CD4-positive, alpha-beta T cell treated with Interferon gamma for 1 hour (primary cell): Measurements from ENCODE around the gene IMPA2.
"Not testable (repeated sequence)": the region's sequence is repeated elsewhere in the genome, so short reads cannot be mapped to it uniquely, and the experiment has no call there.

Source experiments
- DNase-seq: peaks from one replicate; pipeline ENCODE4 v3.0.0-alpha.2; 2020

Gene IMPA2

DNA sequence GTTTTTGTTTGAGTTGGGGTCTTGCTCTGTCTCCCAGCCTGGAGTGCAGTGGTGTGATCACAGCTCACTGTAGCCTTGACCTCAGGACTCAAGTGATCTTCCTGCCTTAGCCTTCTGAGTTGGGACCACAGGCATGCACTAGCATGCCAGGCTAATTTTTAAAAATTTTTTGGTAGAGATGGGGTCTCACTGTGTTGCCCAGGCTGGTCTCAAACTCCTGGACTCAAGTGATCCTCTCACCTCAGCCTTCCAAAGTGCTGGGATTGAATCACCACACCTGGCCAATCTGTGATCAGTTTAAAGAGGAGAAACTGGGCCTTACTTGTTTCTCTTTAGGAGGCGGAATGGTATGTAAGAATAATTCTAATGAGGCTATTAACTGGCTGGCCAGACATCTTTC, 49.9 kb downstream of the IMPA2 start:
- DNase-seq = no peak

DNA sequence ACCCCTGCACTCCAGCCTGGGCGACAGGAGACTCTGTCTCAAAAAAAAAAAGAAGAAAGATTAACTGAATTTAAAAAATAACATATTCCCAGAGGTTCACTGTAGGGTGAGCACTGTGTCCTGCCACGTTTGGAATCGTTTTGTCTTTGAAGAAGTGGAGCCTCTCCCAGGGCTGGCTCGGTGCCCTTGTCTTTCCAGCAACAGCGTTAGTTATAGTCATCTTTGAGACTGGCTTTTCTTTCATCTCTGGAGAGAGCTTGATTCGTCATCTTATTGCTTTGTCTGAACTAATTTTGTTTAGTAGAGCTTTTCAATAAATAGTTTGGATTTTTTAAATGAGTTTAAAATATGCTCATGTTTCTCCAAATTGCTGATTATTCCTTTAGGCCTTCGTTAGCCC, 50.5 kb downstream of the IMPA2 start:
- no peak for DNase-seq

DNA sequence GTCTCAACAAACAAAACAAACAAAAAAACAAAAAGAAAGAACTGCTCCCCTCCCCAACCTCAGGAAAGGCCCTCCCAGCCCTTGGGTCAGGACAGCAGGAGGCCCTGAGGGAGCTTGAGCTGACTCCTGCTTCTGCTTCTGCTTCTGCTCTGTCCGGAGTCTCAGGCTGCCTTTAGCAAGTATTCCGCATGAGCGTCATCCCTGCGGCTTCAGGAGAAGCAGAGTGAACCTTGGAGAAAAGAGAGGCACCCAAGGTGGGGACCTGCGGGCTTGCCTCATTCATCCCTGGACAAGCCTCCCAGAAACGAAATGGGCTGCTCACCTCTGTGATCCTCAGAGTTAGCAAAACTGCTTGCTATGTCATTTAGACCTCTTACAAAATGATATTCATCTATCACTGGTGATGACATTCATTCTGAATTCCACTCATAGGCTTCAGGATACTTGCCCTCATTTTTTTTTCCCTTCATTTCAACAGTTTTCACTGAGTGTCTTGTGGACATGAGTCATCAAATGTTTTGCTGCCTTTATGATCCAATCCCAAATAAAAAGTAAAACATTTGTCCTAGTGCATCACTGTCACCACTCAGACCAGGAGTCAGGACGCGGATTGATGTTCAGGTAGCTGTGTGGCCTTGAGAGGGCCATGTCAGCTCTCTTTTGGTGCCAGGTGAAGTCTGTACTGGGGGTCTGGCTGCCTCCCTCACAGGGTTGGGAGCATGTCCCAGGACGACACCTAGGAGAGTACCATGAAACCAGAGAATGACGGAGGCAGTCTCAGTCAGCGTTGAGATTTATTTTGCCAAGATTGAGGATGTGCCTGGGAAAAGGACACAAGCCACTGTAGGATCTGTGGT, 51.7 kb downstream of the IMPA2 start:
- no peak for DNase-seq

DNA sequence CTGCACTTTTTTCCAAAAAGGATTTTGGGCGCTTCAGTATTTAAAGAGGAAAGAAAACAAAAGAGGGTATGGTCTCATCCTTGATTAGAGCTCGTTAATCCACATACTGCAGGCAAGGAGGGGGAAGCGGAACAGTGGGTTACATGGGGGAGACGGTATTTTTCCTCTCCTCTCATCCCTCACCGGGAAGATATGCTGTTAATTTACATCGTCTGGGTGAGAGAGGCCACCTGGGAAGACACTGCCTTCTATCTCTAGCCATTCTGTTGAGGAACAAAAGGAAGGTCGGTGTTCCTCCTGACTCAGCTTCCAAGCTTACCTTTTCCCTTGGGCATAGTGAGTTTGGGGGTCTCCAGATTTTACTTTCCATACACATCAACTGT, 52.3 kb downstream of the IMPA2 start:
- no peak for DNase-seq

DNA sequence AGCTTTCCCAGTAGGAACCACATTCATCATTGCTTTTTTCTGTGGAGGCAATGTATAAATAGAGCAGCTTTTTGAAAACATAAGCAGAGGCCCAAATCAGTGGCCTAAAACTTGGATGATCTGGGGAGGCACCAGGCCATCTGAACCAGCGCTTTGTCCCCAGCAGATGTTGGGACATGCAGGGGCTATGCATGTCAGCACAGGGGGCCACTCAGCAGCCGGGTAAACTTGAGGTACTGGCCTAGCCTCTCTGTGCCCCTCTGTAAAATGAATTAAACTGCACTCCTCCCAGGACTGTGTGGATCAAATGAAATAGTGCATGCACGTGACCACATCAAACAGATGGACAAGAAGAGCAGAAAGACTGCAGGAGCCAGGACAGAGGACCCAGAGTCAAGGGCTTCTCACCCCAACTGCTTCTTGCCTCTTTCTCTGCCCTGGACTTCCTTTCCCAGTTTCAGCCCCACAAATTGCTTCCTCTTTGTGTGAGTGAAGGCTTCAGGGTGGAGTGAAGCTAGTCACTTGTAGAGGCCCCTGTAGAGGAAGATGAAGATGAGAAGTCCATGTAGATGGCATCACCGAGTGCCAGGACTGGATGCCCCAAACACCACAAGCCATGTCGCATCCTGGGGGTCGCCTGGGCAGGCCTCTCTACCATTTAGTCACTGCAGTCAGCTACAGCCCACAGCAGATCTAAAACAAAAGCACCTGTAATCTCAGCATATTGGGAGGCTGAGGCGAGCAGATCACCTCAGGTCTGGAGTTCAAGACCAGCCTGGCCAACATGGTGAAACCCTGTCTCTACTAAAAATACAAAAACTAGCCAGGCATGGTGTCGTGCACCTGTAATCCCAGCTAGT, 53.2 kb downstream of the IMPA2 start:
- DNase-seq = no peak

DNA sequence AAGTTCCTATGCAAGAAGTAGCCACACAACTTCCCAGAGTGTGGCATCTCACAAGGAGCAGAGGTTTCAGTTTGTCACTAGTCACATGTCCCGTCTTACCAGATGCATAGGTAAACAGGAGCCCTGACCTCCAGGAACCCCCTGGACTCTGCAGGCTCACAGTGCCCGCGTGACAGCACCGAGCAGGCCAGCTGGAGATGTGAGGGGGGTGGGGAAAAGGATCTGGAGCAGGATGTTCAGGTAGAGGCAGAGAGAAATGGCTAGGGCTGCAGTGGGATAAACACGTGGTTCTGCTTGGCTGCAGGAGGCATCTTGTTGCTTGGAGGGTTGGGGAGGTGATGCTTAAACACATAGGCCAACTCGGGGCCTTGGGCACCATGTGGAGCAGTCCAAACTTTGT, 54.2 kb downstream of the IMPA2 start:
- no peak for DNase-seq

DNA sequence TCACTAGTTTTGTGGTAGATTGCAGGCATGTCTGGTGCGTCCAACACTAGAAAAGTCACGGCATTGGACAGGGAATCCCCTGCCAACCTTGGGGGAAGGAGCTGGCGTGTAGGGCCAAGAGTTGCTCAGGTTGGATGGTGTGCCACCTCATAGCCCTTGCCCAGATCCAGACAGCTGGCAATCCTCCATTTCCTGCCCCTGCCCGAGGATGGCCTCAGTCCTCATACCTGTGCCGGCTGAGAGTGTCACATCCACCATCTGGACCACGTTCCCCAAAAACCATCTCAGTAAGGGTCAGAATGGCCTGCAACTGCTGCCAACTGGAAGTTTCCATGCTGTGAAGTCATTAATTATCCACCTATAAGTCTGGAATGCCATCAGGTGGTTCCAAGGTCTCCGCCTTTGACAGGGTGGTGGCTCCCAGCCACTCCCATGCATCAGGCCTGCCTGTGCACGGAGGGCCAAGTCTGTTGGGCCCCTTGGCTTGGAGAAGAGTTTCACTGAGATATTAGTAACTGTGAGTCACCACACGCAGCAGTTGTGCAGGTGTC, 55.0 kb downstream of the IMPA2 start:
- DNase-seq = no peak

DNA sequence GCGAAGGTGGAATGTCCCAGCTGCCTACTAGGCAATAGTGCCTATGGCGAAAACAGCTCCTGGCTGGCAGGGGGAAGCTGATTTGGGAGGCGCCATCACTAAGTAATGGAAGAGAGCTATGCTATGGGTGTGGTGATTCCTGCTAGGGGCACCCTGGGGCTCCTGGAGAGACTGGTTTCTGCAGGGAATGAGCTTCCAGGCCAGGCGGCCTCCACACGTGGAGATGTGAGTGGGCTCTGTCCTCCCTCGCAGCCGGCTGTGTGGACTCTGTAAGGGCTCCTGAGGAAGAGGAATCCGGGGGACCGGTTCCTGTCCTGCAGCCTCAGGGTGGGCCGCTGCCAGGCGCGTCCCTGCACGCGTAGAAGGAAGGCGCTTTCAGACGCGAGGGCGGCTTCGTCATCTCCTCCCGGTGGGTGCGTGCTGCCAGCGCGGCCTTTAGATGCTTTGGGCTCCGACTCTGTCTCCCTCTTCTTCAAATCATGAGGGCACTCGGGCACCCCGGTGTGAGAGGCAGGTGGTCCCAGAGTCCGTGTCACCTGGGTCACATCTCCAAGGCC, 56.9 kb downstream of the IMPA2 start:
- no peak for DNase-seq

DNA sequence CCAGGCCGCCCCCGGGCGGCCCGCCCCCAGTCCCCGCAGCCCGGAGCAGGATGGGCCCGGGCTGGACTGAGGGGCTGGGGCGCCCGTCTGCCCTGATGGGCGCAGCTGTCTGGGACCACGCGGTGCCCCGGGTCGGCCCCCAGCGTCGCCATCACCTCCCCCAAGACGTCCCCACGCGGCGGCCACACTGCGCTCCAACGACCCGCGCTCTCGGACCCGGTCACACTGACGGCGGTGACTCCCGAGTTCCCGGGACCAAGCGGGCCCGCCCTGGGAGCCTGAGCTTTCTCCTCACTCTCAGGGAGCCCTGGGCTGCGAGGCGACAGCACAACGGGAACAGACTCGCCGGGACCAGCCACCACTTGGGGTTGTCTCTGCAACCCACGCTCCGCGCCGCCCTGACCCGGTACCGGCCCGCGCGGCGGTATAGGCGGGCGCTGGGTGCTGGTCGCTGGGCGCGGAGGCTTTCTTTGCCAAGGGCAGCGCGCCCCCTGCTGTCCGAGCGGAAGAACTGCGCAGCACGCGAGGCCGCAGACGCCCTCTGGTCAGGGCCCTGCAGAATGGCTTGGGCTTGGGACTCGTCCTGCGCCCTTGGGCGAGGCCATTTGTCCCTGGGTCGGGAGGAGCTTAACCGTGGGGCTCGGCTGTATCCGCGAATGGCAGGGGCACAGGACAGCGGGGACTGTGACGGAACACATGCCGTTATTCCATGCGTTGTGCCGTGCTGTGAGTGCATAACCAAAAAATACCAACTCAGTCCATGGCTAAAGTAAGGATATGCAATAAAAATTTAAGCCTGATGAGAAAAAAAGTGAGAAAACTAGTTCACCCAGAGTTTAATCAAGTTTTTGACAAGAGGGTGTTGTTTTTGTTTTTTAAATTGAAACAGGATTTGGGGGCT, 57.6 kb downstream of the IMPA2 start:
- DNase-seq = peak; percentile 70

DNA sequence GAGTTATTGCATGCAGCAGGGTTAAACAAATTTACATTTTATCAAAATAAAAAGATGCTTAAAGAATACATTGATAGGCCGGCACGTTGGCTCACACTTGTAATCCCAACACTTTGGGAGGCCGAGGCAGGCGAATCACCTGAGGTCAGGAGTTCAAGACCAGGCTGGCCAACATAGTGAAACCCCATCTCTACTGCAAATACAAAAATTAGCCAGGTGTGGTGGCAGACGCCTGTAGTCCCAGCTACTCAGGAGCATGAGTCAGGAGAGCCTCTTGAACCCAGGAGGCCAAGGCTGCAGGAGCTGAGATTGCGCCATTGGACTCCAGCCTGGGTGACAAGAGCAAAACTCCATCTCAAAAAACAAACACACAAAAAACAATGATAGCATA, 58.2 kb downstream of the IMPA2 start:
- DNase-seq = not testable (repeated sequence)

DNA sequence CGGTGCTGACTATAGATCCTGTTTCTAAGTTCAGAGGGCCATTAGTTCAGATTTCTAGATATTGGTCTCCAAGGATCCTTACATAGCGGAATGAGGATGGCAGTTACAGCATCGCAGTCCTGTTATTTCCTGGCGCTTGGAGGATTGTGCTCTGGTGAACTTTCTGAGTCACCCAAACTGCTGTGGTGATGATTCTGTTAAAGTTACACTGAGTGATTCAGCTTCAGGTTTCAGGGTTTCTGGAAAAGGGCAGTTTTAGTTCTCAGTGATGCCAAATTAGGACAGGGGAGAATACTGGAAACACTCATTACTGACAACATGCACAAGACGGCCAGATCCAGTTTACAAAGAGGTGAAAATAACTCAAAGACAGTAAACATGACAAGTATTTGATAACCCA, 60.3 kb downstream of the IMPA2 start:
- no peak for DNase-seq

DNA sequence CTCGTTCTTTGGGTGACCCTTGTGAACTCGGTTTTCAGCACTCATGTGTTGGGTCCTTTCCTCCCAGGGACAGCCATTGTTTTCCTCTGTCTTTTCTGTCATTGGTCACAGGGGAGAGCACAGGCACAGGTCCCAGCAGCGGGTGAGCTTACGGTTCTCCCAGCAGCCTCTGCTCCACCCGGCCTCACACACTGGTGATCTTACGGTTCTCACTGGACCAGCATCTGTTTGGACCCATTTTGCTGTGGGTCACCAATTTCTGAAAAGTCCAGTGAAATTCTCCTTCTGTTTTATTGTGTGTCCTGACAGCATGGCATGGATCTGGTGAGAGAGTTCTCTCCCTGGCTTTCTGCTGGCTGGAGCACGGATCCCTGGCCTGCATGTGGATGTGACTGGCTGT, 62.5 kb downstream of the IMPA2 start:
- DNase-seq = no peak

DNA sequence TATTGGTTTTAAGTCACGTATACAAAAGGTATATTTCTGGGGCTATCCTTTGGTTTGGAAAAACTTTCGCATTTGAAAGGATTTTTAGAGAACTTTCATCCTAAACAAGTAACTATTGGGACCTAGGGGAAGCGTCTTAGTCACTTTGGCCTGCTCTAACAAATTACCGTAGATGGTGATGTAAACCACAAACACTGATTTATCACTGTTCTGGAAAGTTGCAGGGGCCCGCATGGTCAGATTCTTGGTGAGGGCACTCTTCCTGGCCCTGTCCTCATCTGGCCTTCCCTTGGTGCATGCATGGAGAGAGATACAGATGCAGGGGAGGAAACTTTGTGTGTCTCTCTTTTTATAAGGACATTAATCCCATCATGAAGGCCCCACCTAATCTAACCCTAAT, 63.3 kb downstream of the IMPA2 start:
- no peak for DNase-seq

DNA sequence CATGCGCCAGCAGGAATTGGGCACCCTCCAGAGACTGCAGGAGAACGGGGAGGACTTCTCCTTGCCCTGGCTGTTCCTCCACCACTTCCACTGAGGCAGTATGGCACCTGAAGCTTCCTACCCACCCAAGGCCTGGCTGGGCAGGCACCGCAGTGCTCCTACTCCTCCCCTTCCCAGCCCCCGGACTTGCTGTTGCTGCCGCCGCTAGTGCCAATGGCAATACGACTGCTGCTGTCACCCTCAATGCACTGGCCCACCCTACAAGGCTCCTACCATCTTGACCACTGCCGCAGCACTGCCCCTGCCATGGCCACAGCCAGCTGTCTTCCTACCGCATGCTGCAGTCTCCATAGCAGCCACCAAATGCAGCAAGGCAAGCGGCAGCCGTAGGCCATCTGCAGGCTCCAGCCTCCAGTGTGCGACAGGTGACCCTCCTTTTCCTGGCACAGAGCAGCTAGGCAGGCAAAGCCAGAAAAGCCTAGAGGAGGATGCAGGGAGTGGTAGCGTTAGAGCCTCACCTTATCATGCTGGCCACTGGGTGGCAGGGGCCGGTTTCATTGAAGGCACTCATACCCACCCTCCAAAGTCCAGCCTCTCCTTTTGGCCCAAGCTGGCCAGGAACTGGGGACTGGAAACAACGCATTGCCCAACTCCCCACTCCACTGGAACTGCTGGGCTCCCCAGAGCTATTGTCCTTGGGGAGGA, 64.9 kb downstream of the IMPA2 start:
- DNase-seq = no peak

DNA sequence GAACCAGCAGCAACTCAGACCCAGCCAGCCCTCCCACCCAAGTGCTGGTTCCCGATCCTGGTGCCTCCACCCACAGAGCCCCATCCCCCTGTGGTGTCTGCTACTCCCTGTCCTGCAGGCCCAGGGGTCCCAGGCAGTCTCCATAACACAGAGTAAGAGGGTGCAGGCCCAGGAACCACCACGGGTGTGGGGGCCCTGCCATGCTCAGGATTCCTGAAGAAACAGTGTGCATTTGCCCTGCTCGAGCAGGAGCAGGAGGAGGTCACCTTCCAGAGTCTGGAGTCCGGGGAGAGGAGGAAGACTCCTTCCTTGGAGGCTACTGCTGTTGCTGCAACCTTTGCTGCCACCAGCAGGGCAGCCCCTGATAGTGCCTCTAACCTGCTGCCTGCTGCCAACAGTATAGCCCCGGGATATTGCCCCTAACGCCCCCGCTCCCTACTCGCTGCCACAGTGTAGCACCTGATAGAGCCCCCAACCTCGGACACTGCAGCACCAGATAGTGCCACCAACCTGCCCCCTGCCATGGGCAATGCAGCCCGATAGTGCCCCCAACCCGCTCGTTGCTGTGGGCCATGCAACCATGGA, 65.5 kb downstream of the IMPA2 start:
- DNase-seq = no peak

DNA sequence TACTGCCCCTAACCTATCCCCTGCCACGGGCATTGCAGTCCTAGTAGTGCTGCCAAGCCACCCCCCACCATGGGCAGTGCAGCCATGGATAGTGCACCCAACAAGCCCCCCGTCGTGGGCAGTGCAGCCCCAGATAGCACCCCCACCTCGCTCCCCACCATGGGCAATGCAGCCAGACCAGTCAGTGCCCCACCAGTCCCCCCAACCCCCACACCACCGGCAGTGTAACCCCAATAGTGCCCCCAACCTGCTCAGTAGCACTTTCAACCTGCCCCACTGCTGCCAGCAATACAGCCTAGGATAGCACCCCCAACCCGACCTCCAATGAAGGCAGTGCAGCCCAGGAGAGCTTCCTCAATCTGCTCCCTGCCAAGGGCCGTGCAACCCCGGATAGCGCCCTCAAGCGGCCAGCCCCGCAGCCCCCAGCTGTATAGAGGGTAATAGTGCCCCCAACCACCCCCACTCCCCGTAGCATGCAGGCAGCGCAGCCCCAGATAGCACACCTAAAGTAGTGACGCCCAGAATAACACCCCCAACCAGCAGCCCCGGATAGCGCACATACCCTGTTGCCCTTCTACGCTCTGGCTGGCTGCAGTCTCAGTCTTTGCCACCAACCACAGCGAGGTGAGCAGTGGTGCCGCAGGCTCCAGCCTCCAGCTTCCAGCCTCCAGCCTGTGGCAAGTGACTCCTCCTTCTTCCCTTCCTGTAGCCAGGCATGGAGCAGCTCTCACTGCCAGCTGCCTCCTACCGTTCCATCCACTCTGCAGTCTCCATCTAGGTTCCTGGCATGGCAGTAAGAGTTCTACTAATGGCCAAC, 66.9 kb downstream of the IMPA2 start:
- DNase-seq = no peak

DNA sequence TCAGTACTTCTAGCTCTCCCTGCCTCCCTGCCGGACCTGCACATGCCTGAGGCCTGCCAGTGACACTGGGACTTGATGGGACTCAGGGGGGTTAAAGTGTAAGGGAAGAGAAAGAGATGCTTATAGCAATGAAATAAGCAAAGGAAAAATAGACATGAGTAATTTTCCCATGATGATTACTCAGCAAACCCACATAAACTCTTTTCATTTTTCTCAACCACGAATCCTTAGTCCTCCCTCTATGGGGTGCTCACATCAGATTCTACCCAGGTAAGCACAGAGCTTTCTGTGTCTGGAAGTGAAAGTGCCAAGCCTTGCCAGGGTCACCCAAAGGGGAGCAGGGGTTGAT, 67.5 kb downstream of the IMPA2 start:
- no peak for DNase-seq

DNA sequence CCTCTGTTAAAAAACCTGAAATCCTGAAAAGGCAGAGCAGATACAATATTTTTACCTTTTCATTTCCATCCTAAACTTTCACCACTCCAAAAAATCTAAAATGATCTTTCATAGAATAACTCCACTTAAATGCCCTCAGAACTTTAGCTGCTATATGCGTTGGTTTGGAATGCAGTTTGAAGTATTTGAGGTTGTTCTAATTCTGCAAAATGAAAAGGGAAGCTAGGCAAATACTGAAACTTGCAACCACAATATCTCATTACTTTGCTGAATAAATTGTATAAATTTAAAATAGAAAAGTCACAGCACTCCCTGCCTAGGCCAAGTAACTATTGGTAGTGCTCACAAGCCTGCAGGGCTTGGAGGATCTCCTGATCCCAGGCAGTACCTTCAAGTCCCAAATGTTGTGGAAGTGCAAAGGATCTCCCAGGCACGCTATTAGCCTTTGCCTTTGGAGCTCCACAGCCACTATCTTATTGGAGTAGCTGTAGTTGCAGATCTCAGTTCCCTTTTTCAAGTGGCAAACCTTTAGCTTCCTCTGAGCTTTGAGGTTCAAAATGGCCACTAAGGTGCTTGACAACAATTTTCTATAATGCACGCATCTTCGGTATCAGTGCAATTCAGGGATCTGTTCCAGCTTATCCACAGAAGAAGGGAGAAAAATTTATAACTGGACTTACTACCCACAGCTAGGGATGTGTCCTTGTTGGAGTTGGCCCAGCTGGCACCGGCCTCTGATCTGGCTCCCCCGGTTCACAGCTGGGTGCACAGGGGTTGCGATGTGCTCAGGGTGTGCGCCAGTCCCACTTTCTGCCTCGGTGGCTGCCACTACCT, 68.9 kb downstream of the IMPA2 start:
- no peak for DNase-seq

DNA sequence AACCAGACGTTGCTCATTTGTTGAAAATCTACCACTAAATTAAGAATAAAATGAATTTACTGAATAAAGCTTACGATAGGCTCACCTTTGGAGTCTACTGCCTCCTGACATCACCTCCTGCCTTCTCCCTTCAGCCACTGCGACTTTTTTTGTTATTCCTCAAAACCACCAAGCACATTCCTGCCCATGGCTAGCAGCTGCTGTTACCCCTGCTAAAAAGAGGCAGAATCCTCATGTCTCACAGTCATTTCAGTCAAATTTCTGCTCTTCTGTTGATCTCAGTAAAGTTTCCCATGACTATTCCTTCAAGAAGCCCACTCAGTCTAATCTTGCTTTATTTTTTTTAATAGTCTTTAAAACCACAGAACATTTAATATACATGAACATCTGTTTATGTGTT, 71.6 kb downstream of the IMPA2 start:
- DNase-seq = no peak

DNA sequence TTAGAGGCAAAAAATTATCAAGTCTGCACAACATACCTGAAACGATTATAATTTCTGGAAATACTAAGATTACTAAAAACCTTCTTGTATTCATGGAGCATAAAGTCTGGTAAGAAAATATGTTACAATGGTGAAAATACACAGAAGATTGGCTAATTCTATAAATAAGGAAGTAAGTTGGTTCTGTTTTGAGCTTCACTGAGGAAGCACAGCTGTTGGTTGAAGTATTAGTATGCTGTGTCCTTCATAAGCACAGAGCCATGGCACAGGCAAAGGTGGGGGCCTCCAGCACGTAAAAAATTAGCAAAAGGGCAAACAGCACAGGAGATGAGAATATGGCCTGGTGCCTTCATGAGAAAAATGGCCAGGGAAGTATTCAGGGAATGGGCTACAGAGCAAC, 72.0 kb downstream of the IMPA2 start:
- DNase-seq = no peak
